SKM-1 (cell line): ENCODE data around the gene ZNF530.

Experiments used
- DNase-seq: peaks from one replicate; lab custom pipeline; 2025; ENCODE audit not compliant: unreplicated experiment; lab: John Stamatoyannopoulos, UW

The ZNF530 gene

GRCh38 chr19:57613941-57614743 lies 14.5 kb downstream of the ZNF530 start, which contains the start of gene ZNF134:
Gene ZNF134, plus strand, starts transcription at chr19:57614242. Its CDS starts 5,227 bp downstream, at chr19:57619469.
- peak; percentile 26 for DNase-seq

- no peak for DNase-seq
These were observed 15.7 kb downstream of the ZNF530 start for GRCh38 chr19:57615346-57615745.

DNA sequence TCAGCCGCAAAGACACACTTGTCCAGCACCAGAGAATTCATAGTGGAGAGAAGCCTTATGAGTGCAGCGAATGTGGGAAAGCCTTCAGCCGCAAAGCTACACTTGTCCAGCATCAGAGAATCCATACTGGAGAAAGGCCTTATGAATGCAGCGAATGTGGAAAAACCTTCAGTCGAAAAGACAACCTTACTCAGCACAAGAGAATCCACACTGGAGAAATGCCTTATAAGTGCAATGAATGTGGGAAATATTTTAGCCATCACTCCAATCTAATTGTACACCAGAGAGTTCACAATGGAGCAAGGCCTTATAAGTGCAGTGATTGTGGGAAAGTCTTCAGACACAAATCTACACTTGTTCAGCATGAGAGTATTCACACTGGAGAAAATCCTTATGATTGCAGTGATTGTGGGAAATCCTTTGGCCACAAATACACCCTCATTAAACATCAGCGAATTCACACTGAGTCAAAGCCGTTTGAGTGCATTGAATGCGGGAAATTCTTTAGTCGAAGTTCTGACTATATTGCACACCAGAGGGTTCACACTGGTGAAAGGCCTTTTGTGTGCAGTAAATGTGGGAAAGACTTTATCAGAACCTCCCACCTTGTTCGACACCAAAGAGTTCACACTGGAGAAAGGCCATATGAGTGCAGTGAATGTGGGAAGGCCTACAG lies 21.1 kb downstream of the ZNF530 start:
- no peak for DNase-seq

- DNase-seq: no peak
These were observed 23.4 kb downstream of the ZNF530 start for GRCh38 chr19:57623091-57623490.

GRCh38 chr19:57632987-57633831 lies 33.5 kb downstream of the ZNF530 start, which contains the start of gene ZNF211:
Gene ZNF211, plus strand, starts transcription at chr19:57633168. Its CDS starts 179 bp downstream, at chr19:57633347.
- DNase-seq: peak; percentile 46

- DNase-seq: no peak
These were observed 34.1 kb downstream of the ZNF530 start for GRCh38 chr19:57633832-57634131.

GRCh38 chr19:57637379-57637778 lies 37.7 kb downstream of the ZNF530 start:
- no peak for DNase-seq

- DNase-seq: no peak
These were observed 42.1 kb downstream of the ZNF530 start for GRCh38 chr19:57641715-57642234.

DNA sequence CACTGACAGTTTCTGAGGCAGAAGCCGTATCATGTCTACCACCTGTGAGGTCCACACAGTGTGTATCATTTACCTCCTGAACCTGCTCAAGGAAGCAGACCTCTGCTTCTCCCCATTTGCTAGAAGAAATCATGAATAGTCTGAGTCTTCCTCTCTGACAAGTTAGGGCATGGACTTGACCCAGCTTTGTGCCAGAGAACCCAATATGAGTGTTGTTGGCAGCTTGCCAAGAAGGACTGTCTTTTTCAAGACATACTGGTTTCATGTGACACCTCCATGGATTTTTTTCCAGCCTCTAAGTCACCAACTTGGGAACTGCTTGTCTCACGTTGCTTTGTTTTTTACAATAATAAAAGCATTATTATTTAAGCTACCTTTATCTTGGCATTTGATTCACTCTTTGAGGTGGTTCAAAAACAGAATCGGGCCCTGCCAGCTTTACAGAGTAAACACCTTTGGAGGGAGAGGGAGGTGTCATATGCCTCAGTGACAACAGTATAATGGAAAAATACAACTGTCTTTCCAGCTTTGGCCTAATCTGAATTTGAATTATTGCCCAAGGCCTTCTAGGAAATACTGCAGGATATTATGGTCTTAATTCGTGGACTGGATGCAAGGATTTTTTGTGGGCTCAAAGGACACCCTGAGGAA lies 42.8 kb downstream of the ZNF530 start:
- no peak for DNase-seq

- no peak for DNase-seq
These were observed 44.0 kb downstream of the ZNF530 start for GRCh38 chr19:57643734-57644133.

GRCh38 chr19:57648331-57649003 lies 48.8 kb downstream of the ZNF530 start:
- no peak for DNase-seq

GRCh38 chr19:57651654-57651996 lies 51.9 kb downstream of the ZNF530 start:
- no peak for DNase-seq

GRCh38 chr19:57653689-57654088 lies 54.0 kb downstream of the ZNF530 start:
- no peak for DNase-seq

GRCh38 chr19:57655443-57655842 lies 55.8 kb downstream of the ZNF530 start:
- no peak for DNase-seq

GRCh38 chr19:57656346-57656745 lies 56.7 kb downstream of the ZNF530 start:
- no peak for DNase-seq
